GM19240 (cell line): Measurements from ENCODE around the gene SHISAL1.

ENCODE experiments used
- DNase-seq: peaks from one replicate; pipeline ENCODE4 v3.0.0; 2011; ENCODE audit warnings: low spot score; ENCODE audit not compliant: insufficient read length

The SHISAL1 gene

GRCh38 chr22:44211256-44211945, 101.3 kb downstream of the SHISAL1 start:
- DNase-seq, result no peak

- DNase-seq, result no peak
Observed at GRCh38 chr22:44210722-44211121, 102.0 kb downstream of the SHISAL1 start.

- no peak for DNase-seq
Observed at GRCh38 chr22:44209343-44209742, 103.4 kb downstream of the SHISAL1 start.

- no peak for DNase-seq
Observed at GRCh38 chr22:44207981-44208317, 104.8 kb downstream of the SHISAL1 start.

GRCh38 chr22:44207173-44207980, 105.4 kb downstream of the SHISAL1 start:
- no peak for DNase-seq

- no peak for DNase-seq
Observed at GRCh38 chr22:44206696-44207095, 106.1 kb downstream of the SHISAL1 start.

GRCh38 chr22:44206330-44206645, 106.5 kb downstream of the SHISAL1 start:
- no peak for DNase-seq

- no peak for DNase-seq
Observed at GRCh38 chr22:44205516-44206329, 107.0 kb downstream of the SHISAL1 start.

- DNase-seq, result no peak
Observed at GRCh38 chr22:44204739-44205515, 107.8 kb downstream of the SHISAL1 start.

- DNase-seq, result no peak
Observed at GRCh38 chr22:44203203-44203602, 109.5 kb downstream of the SHISAL1 start.

GRCh38 chr22:44202261-44202789, 110.4 kb downstream of the SHISAL1 start:
- DNase-seq, result no peak

- DNase-seq, result no peak
Observed at GRCh38 chr22:44201665-44202064, 111.1 kb downstream of the SHISAL1 start.

GRCh38 chr22:44200855-44201550, 111.7 kb downstream of the SHISAL1 start:
- DNase-seq, result no peak

- DNase-seq, result no peak
Observed at GRCh38 chr22:44200451-44200850, 112.3 kb downstream of the SHISAL1 start.

GRCh38 chr22:44199866-44200265, 112.9 kb downstream of the SHISAL1 start:
- no peak for DNase-seq

- DNase-seq, result no peak
Observed at GRCh38 chr22:44199164-44199563, 113.6 kb downstream of the SHISAL1 start.

- no peak for DNase-seq
Observed at GRCh38 chr22:44197271-44197670, 115.5 kb downstream of the SHISAL1 start.

GRCh38 chr22:44196731-44197131, 116.0 kb downstream of the SHISAL1 start:
- no peak for DNase-seq

- no peak for DNase-seq
Observed at GRCh38 chr22:44196241-44196640, 116.5 kb downstream of the SHISAL1 start.

- no peak for DNase-seq
Observed at GRCh38 chr22:44195189-44195871, 117.4 kb downstream of the SHISAL1 start.
